ENCODE results near the gene TSPAN33.

DNA sequence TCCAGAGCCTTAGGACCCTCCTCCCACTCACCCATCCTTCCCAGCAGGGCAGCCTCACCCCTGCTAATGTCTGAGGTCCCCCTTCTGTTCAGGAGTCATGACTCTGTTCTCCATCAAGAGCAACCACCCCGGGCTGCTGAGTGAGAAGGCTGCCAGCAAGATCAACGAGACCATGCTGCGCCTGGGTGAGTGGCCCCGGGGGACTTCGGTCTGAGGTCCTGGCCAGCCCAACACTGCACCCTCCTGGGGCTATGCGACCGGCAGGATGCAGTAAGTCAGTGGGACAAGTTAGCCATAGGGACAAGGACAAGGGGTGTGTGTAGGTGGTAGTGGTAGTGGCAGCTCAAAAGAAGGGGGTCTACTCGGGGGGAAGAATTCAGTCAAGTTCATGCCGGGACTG is 64.2 kb downstream of the TSPAN33 start:
- TF ChIP-seq, protein P1, sequence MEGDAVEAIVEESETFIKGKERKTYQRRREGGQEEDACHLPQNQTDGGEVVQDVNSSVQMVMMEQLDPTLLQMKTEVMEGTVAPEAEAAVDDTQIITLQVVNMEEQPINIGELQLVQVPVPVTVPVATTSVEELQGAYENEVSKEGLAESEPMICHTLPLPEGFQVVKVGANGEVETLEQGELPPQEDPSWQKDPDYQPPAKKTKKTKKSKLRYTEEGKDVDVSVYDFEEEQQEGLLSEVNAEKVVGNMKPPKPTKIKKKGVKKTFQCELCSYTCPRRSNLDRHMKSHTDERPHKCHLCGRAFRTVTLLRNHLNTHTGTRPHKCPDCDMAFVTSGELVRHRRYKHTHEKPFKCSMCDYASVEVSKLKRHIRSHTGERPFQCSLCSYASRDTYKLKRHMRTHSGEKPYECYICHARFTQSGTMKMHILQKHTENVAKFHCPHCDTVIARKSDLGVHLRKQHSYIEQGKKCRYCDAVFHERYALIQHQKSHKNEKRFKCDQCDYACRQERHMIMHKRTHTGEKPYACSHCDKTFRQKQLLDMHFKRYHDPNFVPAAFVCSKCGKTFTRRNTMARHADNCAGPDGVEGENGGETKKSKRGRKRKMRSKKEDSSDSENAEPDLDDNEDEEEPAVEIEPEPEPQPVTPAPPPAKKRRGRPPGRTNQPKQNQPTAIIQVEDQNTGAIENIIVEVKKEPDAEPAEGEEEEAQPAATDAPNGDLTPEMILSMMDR (conservative IDR thresholded peaks at IDR 0.05; ENCODE audit: low read depth, low read length): no peak
- no peak for TF ChIP-seq EZH2 (IDR thresholded peaks at IDR 0.05; ENCODE audit: borderline replicate concordance, low read depth, low read length, poor library complexity, severe bottlenecking)
